ENCODE data around the gene GYS1.
A peak's percentile ranks its signal among the peaks of the same experiment; 100 is the strongest.
"Not testable (repeated sequence)": the region's sequence is repeated elsewhere in the genome, so short reads cannot be mapped to it uniquely, and the experiment has no call there.

GYS1 gene

DNA sequence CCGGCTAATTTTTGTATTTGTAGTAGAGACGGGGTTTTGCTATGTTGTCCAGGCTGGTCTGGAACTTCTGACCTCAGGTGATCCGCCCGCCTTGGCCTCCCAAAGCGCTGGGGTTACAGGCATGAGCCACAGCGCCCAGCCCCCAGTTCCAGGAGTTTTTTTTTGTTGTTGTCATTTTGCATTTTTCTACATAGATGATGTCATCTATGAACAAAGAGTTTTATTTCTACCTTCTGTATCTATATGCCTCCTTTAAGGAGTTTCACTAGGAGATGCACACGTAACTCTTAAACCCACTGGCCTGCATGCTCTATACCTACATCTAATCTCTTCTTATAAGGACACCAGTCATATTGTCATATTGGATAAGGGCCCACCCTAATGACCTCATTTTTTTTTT lies 54.9 kb downstream of the GYS1 start:
- DNase-seq (ENCODE audit: low spot score), result no peak

DNA sequence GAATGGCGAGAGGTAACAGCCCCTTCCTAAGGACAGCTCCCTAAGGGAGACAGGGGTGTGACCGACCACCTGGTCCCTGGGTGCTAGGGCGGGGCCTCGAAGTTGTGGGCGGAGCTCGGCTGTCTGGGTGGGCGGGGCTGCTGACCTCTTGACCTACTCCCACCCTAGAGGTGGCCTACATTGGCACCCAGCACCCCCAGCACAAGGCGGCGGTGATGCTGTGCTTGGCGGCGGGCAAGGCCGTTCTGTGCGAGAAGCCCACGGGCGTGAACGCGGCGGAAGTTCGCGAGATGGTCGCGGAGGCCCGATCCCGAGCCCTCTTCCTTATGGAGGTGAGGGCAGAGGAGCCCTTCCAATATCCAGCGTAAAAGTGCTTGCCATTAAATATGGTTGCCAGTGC lies 57.2 kb downstream of the GYS1 start:
- no peak for DNase-seq (ENCODE audit: low spot score)

DNA sequence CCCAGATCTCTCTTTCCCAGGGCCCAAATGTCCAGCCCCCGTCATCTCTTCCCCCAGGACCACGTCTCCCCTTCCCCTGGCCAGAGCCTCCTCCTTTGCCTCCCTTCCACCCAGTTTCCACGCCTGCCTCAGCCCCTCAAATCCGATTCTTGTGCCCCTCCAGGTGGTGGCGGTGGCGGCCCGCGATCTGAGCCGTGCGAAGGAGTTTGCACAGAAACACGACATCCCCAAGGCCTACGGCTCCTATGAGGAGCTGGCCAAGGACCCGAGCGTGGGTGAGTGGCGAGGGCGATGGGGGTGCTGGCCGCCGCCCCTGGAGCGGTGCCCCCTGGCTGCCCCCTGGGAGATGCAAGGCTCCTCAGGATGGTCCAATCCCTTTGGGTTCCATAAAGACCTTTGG lies 58.3 kb downstream of the GYS1 start:
- DNase-seq (ENCODE audit: low spot score), result no peak

DNA sequence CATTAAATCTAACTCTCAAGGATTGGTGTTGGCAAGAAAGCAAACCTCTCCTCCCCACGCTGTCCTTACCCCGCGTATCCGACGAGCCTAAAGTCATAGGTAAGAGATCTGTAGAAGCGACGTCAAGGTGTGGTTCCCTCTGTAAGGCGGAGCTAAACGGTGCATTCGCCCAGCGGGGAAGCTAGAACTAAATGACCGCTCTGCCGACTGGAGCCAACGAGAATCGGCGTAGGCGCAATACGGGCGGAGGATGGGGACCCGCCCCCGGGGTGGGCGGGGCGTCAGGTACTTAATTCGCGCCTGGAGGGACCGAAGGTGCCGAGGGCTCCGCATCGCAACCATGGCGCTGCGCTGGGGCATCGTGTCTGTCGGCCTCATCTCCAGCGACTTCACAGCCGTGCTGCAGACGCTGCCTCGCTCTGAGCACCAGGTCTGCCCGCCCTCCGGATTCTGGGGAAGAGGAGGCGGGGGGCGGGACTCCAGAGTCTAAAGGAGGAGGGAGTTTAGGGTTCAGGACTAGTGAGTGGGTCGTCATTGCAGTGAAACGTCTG lies 59.7 kb downstream of the GYS1 start, which contains the start of gene DHDH:
TSS of gene DHDH (plus strand) at position 318 of the 551 bp plus-strand sequence. CDS start at position 341, 23 bp downstream.
- DNase-seq (ENCODE audit: low spot score), result peak; percentile 72

DNA sequence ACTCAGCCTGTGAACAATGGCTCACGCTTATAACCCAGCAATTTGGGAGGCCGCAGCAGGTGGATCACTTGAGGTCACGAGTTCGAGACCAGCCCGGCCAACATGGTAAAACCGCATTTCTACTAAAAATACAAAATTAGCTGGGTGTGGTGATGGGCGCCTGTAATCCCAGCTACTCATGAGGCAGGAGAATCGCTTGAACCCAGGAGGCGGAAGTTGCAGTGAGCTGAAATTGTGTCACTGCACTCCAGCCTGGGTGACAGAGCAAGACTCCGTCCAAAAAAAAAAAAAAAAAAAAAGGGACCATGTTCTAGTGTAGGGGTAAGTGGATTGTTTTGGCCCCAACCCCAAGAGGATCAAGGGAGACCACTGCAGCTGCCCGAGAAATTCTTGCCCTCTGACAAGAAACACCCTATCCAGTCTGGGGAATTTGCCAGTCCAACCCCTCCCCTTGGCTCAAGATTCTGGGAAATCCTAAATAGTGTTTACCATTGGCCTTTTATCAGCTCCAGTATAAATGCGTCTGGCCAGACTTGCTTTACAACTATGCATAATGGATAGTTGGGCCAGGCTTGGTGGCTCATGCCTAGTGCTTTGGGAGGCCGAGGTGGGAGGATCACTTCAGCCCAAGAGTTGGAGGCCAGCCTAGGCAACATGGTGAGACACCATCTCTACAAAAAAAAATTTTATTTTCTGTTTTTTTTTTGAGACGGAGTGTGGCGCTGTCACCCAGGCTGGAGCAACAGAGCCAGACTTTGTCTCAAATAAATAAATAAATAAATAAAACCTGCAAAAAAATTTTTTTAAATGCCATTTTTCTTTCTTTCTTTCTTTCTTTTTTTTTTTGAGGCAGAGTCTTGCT lies 64.7 kb downstream of the GYS1 start:
- no peak for DNase-seq (ENCODE audit: low spot score)

DNA sequence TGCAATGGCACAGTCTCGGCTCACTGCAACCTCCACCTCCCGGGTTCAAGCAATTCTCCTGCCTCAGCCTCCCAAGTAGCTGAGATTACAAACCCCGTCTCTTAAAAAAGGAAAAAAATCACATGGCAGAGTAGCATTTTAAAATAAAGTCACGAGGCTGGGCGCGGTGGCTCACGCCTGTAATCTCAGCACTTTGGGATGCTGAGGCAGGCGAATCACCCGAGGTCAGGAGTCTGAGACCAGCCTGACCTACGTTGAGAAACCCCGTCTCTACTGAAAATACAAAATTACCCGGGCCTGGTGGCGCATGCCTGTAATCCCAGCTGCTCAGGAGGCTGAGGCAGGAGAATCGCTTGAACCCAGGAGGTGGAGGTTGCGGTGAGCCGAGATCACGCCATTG lies 65.4 kb downstream of the GYS1 start:
- DNase-seq (ENCODE audit: low spot score), result not testable (repeated sequence)

DNA sequence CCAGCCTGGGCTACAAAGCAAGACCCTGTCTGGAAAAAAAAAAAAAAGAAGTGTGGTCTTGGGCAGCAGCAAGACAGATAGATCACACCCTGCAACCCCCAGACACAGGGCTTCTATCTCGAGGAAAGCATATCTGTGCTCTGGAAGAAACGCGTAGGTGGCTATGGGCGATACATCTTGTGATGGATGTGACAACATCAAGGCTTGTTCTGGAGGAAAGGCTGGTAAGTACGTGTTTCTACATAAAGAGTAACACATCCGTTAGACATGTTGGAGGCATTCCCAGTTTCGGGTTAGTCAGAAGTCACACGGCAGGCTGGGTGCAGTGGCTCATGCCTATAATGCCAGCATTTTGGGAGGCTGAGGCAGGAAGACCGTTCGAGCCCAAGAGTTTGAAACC lies 66.2 kb downstream of the GYS1 start:
- peak; percentile 85 for DNase-seq (ENCODE audit: low spot score)

DNA sequence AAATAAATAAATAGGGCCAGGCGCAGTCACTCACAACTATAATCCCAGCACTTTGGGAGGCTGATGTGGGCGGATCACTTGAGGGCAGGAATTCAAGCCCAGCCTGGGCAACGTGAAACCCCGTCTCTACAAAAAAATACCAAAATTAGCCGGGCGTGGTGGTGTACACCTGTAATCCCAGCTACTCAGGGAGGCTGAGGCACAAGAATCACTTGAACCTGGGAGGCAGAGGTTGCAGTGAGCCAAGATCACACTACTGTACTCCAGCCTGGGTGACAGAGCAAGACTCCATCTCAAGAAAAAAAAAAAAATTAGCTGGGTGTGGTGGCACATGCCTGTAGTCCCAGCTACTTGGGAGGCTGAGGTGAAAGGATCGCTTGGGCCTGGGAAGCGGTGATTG lies 67.2 kb downstream of the GYS1 start:
- DNase-seq (ENCODE audit: low spot score), result not testable (repeated sequence)

DNA sequence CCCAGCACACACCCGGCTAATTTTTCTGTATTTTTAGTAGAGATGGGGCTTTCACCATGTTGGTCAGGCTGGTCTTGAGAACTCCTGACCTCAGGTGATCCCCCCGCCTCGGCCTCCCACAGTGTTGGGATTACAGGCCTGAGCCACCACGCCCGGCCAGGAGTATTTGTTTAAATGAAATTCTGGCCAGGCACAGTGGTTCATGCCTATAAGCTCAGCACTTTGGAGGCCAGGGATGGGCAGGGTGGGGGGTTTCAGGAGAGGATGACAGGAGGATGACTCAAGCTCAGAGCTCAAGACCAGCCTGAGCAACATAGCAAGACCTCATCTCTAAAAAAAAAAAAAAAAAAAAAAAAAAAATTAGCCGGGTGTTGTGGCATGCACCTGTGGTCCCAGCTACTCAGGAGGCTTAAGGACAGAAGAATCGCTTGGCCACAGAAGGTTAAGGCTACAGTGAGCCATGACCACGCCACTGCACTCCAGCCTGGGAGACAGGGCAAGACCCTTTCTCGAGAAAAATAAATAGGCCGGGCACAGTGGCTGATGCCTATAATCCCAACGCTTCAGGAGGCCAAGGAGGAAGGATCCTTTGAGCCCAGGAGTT lies 67.8 kb downstream of the GYS1 start:
- peak; percentile 34 for DNase-seq (ENCODE audit: low spot score)

DNA sequence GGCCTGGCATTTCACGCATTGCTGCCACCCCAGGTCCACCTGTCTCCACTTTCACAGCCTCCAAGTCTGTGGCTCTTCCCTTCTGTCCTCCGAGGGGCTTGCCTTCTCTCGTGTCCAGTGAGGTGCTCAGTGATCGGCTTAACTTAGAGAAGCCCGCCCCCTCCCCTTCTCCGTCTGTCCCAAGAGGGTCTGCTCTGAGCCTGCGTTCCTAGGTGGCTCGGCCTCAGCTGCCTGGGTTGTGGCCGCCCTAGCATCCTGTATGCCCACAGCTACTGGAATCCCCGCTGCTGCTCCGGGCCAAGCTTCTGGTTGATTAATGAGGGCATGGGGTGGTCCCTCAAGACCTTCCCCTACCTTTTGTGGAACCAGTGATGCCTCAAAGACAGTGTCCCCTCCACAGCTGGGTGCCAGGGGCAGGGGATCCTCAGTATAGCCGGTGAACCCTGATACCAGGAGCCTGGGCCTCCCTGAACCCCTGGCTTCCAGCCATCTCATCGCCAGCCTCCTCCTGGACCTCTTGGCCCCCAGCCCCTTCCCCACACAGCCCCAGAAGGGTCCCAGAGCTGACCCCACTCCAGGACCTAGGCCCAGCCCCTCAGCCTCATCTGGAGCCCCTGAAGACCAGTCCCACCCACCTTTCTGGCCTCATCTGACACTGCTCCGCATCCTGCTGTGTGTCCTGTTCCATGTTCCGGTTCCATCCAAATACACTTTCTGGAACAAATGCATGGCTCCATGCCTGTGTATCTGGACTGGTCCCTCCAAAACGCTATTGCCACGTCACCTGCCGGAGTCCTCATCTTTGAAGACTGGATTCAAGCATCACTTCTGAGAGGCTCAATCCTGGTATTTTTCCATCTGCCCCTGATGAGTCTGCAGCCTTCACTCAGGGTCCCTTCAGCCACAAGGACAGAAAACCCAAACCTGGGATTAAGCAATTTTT lies 70.3 kb downstream of the GYS1 start:
- no peak for DNase-seq (ENCODE audit: low spot score)

DNA sequence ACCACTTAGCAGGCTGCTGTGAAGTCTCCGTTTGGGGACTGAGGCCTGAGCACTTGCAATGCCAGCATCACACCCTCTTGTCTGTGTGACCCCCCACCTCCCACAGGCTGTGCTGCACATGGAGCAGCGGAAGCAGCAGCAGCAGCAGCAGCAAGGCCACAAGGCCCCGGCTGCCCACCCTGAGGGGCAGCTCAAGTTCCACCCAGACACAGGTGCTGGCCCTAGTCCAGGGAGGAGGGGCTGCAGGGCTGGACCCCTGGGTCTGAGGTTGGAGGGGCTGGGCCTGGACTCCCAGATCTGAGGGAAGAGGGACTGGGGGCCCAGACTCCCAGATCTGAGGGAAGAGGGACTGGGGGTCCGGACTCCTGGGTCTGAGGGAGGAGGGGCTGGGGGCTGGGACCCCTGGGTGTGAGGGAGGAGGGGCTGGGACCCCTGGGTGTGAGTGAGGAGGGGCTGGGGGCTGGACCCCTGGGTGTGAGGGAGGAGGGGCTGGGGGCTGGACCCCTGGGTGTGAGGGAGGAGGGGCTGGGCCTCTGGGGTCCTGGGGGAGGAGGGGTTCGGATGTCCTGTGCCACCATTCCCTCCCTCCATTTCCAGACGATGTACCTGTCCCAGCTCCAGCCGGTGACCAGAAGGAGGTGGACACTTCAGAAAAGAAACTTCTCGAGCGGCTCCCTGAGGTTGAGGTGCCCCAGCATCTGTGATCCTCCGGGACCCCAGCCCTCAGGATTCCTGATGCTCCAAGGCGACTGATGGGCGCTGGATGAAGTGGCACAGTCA lies 71.2 kb downstream of the GYS1 start:
- DNase-seq (ENCODE audit: low spot score), result no peak

DNA sequence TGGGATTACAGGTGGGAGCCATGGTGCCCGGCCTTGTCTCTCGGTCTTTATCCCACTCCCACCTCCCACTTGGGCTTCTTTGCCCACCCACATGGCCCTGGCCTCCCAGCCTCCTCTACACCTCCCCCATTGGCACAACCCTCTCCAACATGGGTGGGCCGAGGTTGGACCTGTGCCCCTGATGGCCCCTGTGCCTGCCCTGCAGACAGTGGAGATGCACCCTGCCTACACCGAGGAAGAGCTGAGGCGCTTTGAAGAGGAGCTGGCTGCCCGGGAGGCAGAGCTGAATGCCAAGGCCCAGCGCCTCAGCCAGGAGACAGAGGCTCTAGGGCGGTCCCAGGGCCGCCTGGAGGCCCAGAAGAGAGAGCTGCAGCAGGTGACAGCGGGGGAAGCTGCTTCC lies 72.2 kb downstream of the GYS1 start:
- no peak for DNase-seq (ENCODE audit: low spot score)

DNA sequence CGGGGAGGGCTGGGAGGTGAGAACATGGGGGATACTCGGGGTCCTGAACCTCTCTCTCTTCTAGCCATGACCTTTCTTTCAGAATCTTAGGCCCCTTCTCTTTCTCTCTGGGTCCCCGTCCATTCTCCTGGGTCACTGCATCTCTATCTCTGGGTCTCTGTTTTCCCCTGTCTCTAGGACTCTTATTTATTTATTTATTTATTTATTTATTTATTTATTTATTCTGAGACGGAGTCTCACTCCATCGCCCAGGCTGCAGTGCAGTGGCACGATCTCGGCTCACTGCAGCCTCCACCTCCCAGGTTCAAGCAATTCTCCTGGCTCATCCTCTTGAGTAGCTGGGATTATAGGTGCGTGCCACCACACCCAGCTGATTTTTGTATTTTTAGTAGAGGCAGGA lies 73.8 kb downstream of the GYS1 start:
- DNase-seq (ENCODE audit: low spot score), result not testable (repeated sequence)

DNA sequence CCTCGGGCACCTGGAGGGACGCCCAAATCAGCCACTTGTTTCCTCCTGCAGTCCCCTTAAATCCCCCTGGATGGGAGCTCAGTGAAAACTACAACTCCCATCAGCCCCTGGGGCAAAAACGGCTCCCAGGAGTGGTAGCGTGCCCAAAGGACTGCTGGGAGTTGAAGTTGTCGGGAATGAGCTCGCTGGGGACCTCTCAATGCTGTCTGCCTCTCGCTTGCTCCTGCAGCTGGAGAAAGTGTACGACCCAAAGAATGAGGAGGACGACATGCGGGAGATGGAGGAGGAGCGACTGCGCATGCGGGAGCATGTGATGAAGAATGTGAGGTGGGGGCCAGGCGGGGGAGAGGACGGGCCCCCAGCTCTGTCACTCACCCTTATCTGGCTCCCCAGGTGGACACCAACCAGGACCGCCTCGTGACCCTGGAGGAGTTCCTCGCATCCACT lies 74.3 kb downstream of the GYS1 start:
- DNase-seq (ENCODE audit: low spot score), result no peak

Measured in GM03348 (cell line).